Neural cell (in vitro differentiated cells): ENCODE results near the gene SPIN1. TPM values are rescaled to one million over a fixed set of nuclear protein-coding genes. Genes with fewer than 3 reads are reported as not detected.

Source experiments
- H2AFZ ChIP-seq: fragments of 200-600, 300-800 bp; sonication (generic), shearing (Covaris generic); 2 replicates; pipeline ENCODE4 v1.6.0; 2014; ENCODE audit warnings: low read depth, mild to moderate bottlenecking, antibody characterized with exemption, low read length, moderate library complexity
- H3F3A ChIP-seq: fragments of 200-600 bp; shearing (Covaris generic); 2 replicates; pipeline ENCODE4 v1.6.1; 2016; ENCODE audit warnings: mild to moderate bottlenecking, moderate library complexity, mixed read lengths, antibody characterized with exemption, low read length; ENCODE audit not compliant: insufficient read depth, poor library complexity, severe bottlenecking
- H3K27ac ChIP-seq: fragments of 200-600, 300-800 bp; sonication (generic), shearing (Covaris generic); 2 replicates; pipeline ENCODE4 v1.5.1; 2014; ENCODE audit warnings: mild to moderate bottlenecking, low read length, moderate library complexity
- H3K27me3 ChIP-seq: fragments of 300-800, 200-600 bp; sonication (generic), shearing (Covaris generic); 2 replicates; pipeline ENCODE4 v1.6.0; 2014; ENCODE audit warnings: mild to moderate bottlenecking, low read depth, low read length, moderate library complexity; ENCODE audit not compliant: insufficient read depth
- H3K36me3 ChIP-seq: fragments of 300-800, 200-600 bp; sonication (generic), shearing (Covaris generic); 2 replicates; pipeline ENCODE4 v1.5.1; 2014; ENCODE audit warnings: mild to moderate bottlenecking, antibody characterized with exemption, low read length, moderate library complexity; ENCODE audit not compliant: insufficient read depth
- H3K4me2 ChIP-seq: fragments of 300-800, 200-600 bp; sonication (generic), shearing (Covaris generic); 2 replicates; pipeline ENCODE4 v1.6.0; 2014; ENCODE audit warnings: mild to moderate bottlenecking, low read length
- H3K4me3 ChIP-seq: fragments of 300-800, 200-600 bp; sonication (generic), shearing (Covaris generic); 2 replicates; pipeline ENCODE4 v1.5.1; 2014; ENCODE audit warnings: mild to moderate bottlenecking, low read length, moderate library complexity
- H3K79me2 ChIP-seq: fragments of 200-600 bp; shearing (Covaris generic); replicated peaks from 2 replicates; pipeline ENCODE4 v1.6.0; 2014; ENCODE audit warnings: mild to moderate bottlenecking, low read length, moderate library complexity; ENCODE audit not compliant: insufficient read depth
- H3K9ac ChIP-seq: fragments of 300-800, 200-600 bp; sonication (generic), shearing (Covaris generic); 2 replicates; pipeline ENCODE4 v1.6.1; 2016; ENCODE audit warnings: mild to moderate bottlenecking, low read length, mixed read lengths
- H3K9me2 ChIP-seq: fragments of 200-600 bp; shearing (Covaris generic); 2 replicates; pipeline ENCODE4 v1.6.1; 2016; ENCODE audit warnings: mild to moderate bottlenecking, low read length, mixed read lengths; ENCODE audit not compliant: insufficient read depth
- H3K9me3 ChIP-seq: fragments of 200-600, 300-800 bp; sonication (generic), shearing (Covaris generic); 2 replicates; pipeline ENCODE4 v1.6.1; 2016; ENCODE audit warnings: mild to moderate bottlenecking, mixed run types, low read length, moderate library complexity, mixed read lengths
- H4K20me1 ChIP-seq: fragments of 200-600 bp; shearing (Covaris generic); 2 replicates; pipeline ENCODE4 v1.6.1; 2016; ENCODE audit warnings: mild to moderate bottlenecking, mixed run types; ENCODE audit not compliant: insufficient read depth
- EP300 ChIP-seq: fragments of 450-650 bp; conservative IDR thresholded peaks from 2 replicates; pipeline ENCODE4 v1.6.1; 2014; ENCODE audit warnings: antibody characterized with exemption, mild to moderate bottlenecking, moderate library complexity; ENCODE audit not compliant: poor library complexity, severe bottlenecking
- EZH2 ChIP-seq: fragments of 200-600, 300-800 bp; shearing (Covaris generic), sonication (generic); IDR thresholded peaks from 2 replicates; pipeline ENCODE4 v1.6.1; 2014; ENCODE audit warnings: antibody characterized with exemption, low read length, borderline replicate concordance, mild to moderate bottlenecking; ENCODE audit not compliant: insufficient read depth, poor library complexity, severe bottlenecking
- MXI1 ChIP-seq: fragments of 450-650 bp; conservative IDR thresholded peaks from 2 replicates; pipeline ENCODE4 v1.6.1; 2014; ENCODE audit warnings: antibody characterized with exemption, mild to moderate bottlenecking; ENCODE audit not compliant: poor library complexity, severe bottlenecking
- POLR2AphosphoS5 ChIP-seq: IDR thresholded peaks from 2 replicates; pipeline ENCODE4 v1.6.1; 2012
- RAD21 ChIP-seq: fragments of 450-650 bp; conservative IDR thresholded peaks from 2 replicates; pipeline ENCODE4 v1.6.1; 2014; ENCODE audit warnings: antibody characterized with exemption, mild to moderate bottlenecking, moderate library complexity
- SMC3 ChIP-seq: fragments of 450-650 bp; conservative IDR thresholded peaks from 2 replicates; pipeline ENCODE4 v1.6.1; 2014; ENCODE audit warnings: antibody characterized with exemption, mild to moderate bottlenecking, moderate library complexity; ENCODE audit not compliant: poor library complexity
- TAF1 ChIP-seq: IDR thresholded peaks from 2 replicates; pipeline ENCODE4 v1.6.1; 2012; ENCODE audit warnings: low read depth
- polyA plus RNA-seq: library from polyadenylated mRNA; depleted of rRNA; stranded (reverse); fragments of >200 nt; gene quantifications from 2 replicates; pipeline ENCODE4 v1.2.3, GENCODE V29; 2014
- TF ChIP-seq, protein P1 (sequence below): IDR thresholded peaks from 2 replicates; pipeline ENCODE4 v1.6.1; 2012; ENCODE audit warnings: borderline replicate concordance
- TF ChIP-seq, protein P2 (sequence below): fragments of 450-650 bp; IDR thresholded peaks from 2 replicates; pipeline ENCODE4 v1.5.1; 2014; ENCODE audit warnings: antibody characterized with exemption, mild to moderate bottlenecking, moderate library complexity; ENCODE audit not compliant: poor library complexity, severe bottlenecking

SPIN1 gene
- polyA plus RNA-seq, 1 donor from 2014 or later: 282 TPM

- no peak overlapping the region for H3K4me2 ChIP-seq
- no peak overlapping the region for H2AFZ ChIP-seq
- H3K9me3 ChIP-seq: no peaks in the 10 kb centered on the region
- H3K9ac ChIP-seq: no peak overlapping the region
- H3F3A ChIP-seq: no peaks in the 10 kb centered on the region
- peaks cover 91% of the 10 kb centered on the region for H3K79me2 ChIP-seq
- H3K36me3 ChIP-seq: no peaks in the 10 kb centered on the region
- no peak overlapping the region for H3K27ac ChIP-seq
- H4K20me1 ChIP-seq: no peaks in the 10 kb centered on the region
- no peaks in the 10 kb centered on the region for H3K9me2 ChIP-seq
- no peak overlapping the region for H3K4me3 ChIP-seq
- no peaks in the 10 kb centered on the region for H3K27me3 ChIP-seq
- no peak for TF ChIP-seq SMC3
- no peak for TF ChIP-seq EP300
- no peak for TF ChIP-seq RAD21
- TF ChIP-seq POLR2AphosphoS5: no peak
- TF ChIP-seq, protein P1, sequence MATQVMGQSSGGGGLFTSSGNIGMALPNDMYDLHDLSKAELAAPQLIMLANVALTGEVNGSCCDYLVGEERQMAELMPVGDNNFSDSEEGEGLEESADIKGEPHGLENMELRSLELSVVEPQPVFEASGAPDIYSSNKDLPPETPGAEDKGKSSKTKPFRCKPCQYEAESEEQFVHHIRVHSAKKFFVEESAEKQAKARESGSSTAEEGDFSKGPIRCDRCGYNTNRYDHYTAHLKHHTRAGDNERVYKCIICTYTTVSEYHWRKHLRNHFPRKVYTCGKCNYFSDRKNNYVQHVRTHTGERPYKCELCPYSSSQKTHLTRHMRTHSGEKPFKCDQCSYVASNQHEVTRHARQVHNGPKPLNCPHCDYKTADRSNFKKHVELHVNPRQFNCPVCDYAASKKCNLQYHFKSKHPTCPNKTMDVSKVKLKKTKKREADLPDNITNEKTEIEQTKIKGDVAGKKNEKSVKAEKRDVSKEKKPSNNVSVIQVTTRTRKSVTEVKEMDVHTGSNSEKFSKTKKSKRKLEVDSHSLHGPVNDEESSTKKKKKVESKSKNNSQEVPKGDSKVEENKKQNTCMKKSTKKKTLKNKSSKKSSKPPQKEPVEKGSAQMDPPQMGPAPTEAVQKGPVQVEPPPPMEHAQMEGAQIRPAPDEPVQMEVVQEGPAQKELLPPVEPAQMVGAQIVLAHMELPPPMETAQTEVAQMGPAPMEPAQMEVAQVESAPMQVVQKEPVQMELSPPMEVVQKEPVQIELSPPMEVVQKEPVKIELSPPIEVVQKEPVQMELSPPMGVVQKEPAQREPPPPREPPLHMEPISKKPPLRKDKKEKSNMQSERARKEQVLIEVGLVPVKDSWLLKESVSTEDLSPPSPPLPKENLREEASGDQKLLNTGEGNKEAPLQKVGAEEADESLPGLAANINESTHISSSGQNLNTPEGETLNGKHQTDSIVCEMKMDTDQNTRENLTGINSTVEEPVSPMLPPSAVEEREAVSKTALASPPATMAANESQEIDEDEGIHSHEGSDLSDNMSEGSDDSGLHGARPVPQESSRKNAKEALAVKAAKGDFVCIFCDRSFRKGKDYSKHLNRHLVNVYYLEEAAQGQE: no peak
- TF ChIP-seq EZH2: no peak
- TF ChIP-seq, protein P2, sequence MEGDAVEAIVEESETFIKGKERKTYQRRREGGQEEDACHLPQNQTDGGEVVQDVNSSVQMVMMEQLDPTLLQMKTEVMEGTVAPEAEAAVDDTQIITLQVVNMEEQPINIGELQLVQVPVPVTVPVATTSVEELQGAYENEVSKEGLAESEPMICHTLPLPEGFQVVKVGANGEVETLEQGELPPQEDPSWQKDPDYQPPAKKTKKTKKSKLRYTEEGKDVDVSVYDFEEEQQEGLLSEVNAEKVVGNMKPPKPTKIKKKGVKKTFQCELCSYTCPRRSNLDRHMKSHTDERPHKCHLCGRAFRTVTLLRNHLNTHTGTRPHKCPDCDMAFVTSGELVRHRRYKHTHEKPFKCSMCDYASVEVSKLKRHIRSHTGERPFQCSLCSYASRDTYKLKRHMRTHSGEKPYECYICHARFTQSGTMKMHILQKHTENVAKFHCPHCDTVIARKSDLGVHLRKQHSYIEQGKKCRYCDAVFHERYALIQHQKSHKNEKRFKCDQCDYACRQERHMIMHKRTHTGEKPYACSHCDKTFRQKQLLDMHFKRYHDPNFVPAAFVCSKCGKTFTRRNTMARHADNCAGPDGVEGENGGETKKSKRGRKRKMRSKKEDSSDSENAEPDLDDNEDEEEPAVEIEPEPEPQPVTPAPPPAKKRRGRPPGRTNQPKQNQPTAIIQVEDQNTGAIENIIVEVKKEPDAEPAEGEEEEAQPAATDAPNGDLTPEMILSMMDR: no peak
- no peak for TF ChIP-seq MXI1
- no peak for TF ChIP-seq TAF1
Measured at GRCh38 chr9:88396836-88397577, 8.8 kb downstream of the SPIN1 start.

- Histone ChIP-seq H3F3A (no peaks in the 10 kb centered on the region), H3K36me3 (no peaks in the 10 kb centered on the region), H3K9ac (no peak overlapping the region), H3K27me3 (no peaks in the 10 kb centered on the region), H2AFZ (no peak overlapping the region), H3K4me2 (no peak overlapping the region), H3K4me3 (no peak overlapping the region), H4K20me1 (peaks cover 3% of the 10 kb centered on the region), H3K9me3 (no peaks in the 10 kb centered on the region), H3K9me2 (no peaks in the 10 kb centered on the region), H3K79me2 (peaks cover 91% of the 10 kb centered on the region), H3K27ac (no peak overlapping the region)
- no peak for TF ChIP-seq SMC3
- no peak for TF ChIP-seq RAD21
- TF ChIP-seq, protein P2: no peak
- TF ChIP-seq EZH2: no peak
- TF ChIP-seq MXI1: no peak
- no peak for TF ChIP-seq EP300
- TF ChIP-seq TAF1: no peak
- TF ChIP-seq, protein P1: no peak
- TF ChIP-seq POLR2AphosphoS5: no peak
Measured at GRCh38 chr9:88398016-88398415, 9.8 kb downstream of the SPIN1 start.
